H1 (cell line): ENCODE measurements around the gene DUSP9.

Experiments used
- CREB1 ChIP-seq: IDR thresholded peaks from 2 replicates; pipeline ENCODE4 v1.6.1; 2012; ENCODE audit warnings: inconsistent platforms
- EZH2 ChIP-seq: fragments of 200-600 bp; sonication (generic); IDR thresholded peaks from 2 replicates; pipeline ENCODE4 v1.7.1; 2012; ENCODE audit warnings: low read depth, mild to moderate bottlenecking, moderate library complexity, low read length, inconsistent platforms; ENCODE audit not compliant: severe bottlenecking
- PHF8 ChIP-seq: fragments of 200-600 bp; sonication (generic); conservative IDR thresholded peaks from 2 replicates; pipeline ENCODE4 v1.7.1; 2012; ENCODE audit warnings: low read depth, mild to moderate bottlenecking, inconsistent platforms, low read length, moderate library complexity
- POLR2A ChIP-seq, 2 experiments: IDR thresholded peaks; 1 replicate in 1 of 2; 2 replicates in 1 of 2; pipeline ENCODE4 v1.6.1; 2011; ENCODE audit warnings: low read depth in 2 of 2, low read length in 2 of 2, mild to moderate bottlenecking in 2 of 2; ENCODE audit errors: control extremely low read depth in 1 of 2
- POLR2AphosphoS5 ChIP-seq: IDR thresholded peaks from 2 replicates; pipeline ENCODE4 v1.6.1; 2011; ENCODE audit warnings: low read depth, low read length
- SAP30 ChIP-seq: fragments of 300-600 bp; sonication (generic); IDR thresholded peaks from 2 replicates; pipeline ENCODE4 v1.7.1; 2012; ENCODE audit warnings: low read length, moderate library complexity, mild to moderate bottlenecking, inconsistent platforms; ENCODE audit not compliant: insufficient read depth, insufficient replicate concordance
- TF ChIP-seq, protein P1 (sequence below), 3 experiments: IDR thresholded peaks; 1 replicate in 2 of 3; 2 replicates in 1 of 3; pipeline versions ENCODE4 v1.5.1 to v1.6.1; 2011; ENCODE audit warnings: low read length in 3 of 3, mild to moderate bottlenecking in 3 of 3, inconsistent platforms in 2 of 3, low read depth in 1 of 3, moderate library complexity in 1 of 3; ENCODE audit not compliant: insufficient read depth in 1 of 3; ENCODE audit errors: control extremely low read depth in 1 of 3

GRCh38 chrX:153669901-153670731 is 23.1 kb downstream of the DUSP9 start:
- TF ChIP-seq POLR2A (IDR thresholded peaks at IDR 0.05; ENCODE audit: control extremely low read depth in 1 of 2, low read depth in 2 of 2, low read length in 2 of 2) (no peak), EZH2 (no peak), POLR2AphosphoS5 (no peak), SAP30 (no peak), PHF8 (no peak), CREB1 (no peak)
- TF ChIP-seq, protein P1, sequence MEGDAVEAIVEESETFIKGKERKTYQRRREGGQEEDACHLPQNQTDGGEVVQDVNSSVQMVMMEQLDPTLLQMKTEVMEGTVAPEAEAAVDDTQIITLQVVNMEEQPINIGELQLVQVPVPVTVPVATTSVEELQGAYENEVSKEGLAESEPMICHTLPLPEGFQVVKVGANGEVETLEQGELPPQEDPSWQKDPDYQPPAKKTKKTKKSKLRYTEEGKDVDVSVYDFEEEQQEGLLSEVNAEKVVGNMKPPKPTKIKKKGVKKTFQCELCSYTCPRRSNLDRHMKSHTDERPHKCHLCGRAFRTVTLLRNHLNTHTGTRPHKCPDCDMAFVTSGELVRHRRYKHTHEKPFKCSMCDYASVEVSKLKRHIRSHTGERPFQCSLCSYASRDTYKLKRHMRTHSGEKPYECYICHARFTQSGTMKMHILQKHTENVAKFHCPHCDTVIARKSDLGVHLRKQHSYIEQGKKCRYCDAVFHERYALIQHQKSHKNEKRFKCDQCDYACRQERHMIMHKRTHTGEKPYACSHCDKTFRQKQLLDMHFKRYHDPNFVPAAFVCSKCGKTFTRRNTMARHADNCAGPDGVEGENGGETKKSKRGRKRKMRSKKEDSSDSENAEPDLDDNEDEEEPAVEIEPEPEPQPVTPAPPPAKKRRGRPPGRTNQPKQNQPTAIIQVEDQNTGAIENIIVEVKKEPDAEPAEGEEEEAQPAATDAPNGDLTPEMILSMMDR (IDR thresholded peaks at IDR 0.05; ENCODE audit: control extremely low read depth in 1 of 3, insufficient read depth in 1 of 3, low read depth in 1 of 3, low read length in 3 of 3): no peak
